CD4-positive, alpha-beta T cell treated with Interleukin-4 for 1 hour (primary cell): Measurements from ENCODE around the gene SELENOV.
"Not testable (repeated sequence)": the region's sequence is repeated elsewhere in the genome, so short reads cannot be mapped to it uniquely, and the experiment has no call there.

Experiments used
- DNase-seq, 2 donors: peaks; one replicate each; pipeline ENCODE4 v3.0.0-alpha.2; 2020 to 2022

The SELENOV gene

GRCh38 chr19:39514840-39515550, at the start of gene SELENOV:
Gene SELENOV (plus strand): TSS chr19:39515139. CDS start chr19:39515213, 74 bp downstream.
- peak in 1 of 2 donors; percentile 27 for DNase-seq

- DNase-seq: no peak
These were observed 48.8 kb upstream of the SELENOV start for GRCh38 chr19:39465956-39466747.

- no peak for DNase-seq
These were observed 47.0 kb upstream of the SELENOV start for GRCh38 chr19:39467941-39468340.

- DNase-seq: no peak
These were observed 45.9 kb upstream of the SELENOV start for GRCh38 chr19:39469036-39469435.

GRCh38 chr19:39469567-39469966, 45.4 kb upstream of the SELENOV start:
- no peak for DNase-seq

- DNase-seq: no peak
These were observed 44.1 kb upstream of the SELENOV start for GRCh38 chr19:39470724-39471339.

- DNase-seq: no peak
These were observed 43.0 kb upstream of the SELENOV start for GRCh38 chr19:39471756-39472536.

- DNase-seq: no peak
These were observed 42.0 kb upstream of the SELENOV start for GRCh38 chr19:39472746-39473442.

- DNase-seq: no peak
These were observed 41.4 kb upstream of the SELENOV start for GRCh38 chr19:39473443-39473960.

- peak; percentile 67 to 75 for DNase-seq
These were observed 40.8 kb upstream of the SELENOV start for GRCh38 chr19:39474139-39474620.

GRCh38 chr19:39475748-39476147, 39.2 kb upstream of the SELENOV start:
- no peak for DNase-seq

GRCh38 chr19:39479319-39479801, 35.6 kb upstream of the SELENOV start:
- DNase-seq: not testable (repeated sequence)

- no peak for DNase-seq
These were observed 35.0 kb upstream of the SELENOV start for GRCh38 chr19:39479916-39480315.

- peak; percentile 94 to 96 for DNase-seq
These were observed 34.4 kb upstream of the SELENOV start, which contains the start of gene TIMM50 for GRCh38 chr19:39480337-39481228. Gene TIMM50 (plus strand): TSS chr19:39480838. CDS start chr19:39480854, 16 bp downstream.

- DNase-seq: no peak
These were observed 33.8 kb upstream of the SELENOV start for GRCh38 chr19:39481229-39481545.

GRCh38 chr19:39481676-39482075, 33.3 kb upstream of the SELENOV start:
- DNase-seq: no peak

GRCh38 chr19:39483141-39483540, 31.8 kb upstream of the SELENOV start:
- no peak for DNase-seq

GRCh38 chr19:39489756-39490155, 25.2 kb upstream of the SELENOV start:
- no peak for DNase-seq

GRCh38 chr19:39492225-39492624, 22.7 kb upstream of the SELENOV start:
- no peak for DNase-seq

- no peak for DNase-seq
These were observed 22.2 kb upstream of the SELENOV start for GRCh38 chr19:39492788-39493187.

- DNase-seq: no peak
These were observed 20.3 kb upstream of the SELENOV start for GRCh38 chr19:39494661-39495060.
